ENCODE measurements around the gene UGT1A10. TPM values are rescaled to one million over a fixed set of nuclear protein-coding genes. Genes with fewer than 3 reads are reported as not detected.

Gene UGT1A10
- total RNA-seq, 1 experiment from 2014 or later, result not detected

- H3K4ac ChIP-seq (ENCODE audit: low read depth, low read length), result no peak overlapping the region
- no peak overlapping the region for H3K14ac ChIP-seq (ENCODE audit: insufficient read depth, low read length)
- H3K23me2 ChIP-seq (ENCODE audit: insufficient read length, low read depth, low read length, poor library complexity, severe bottlenecking), result no peaks in the 10 kb centered on the region
- no peak overlapping the region for H2BK120ac ChIP-seq (ENCODE audit: low read depth, low read length, poor library complexity, severe bottlenecking)
- no peak overlapping the region for H3K4me2 ChIP-seq (ENCODE audit: insufficient read depth, insufficient read length, low read length)
- Mint-ChIP-seq H3K27ac (no peak overlapping the region), H3K27me3 (ENCODE audit: low read depth) (peaks cover 5% of the 10 kb centered on the region), H3K4me1 (peaks cover 0 to 1% of the 10 kb centered on the region in 2 experiments; a peak in 3 of 4 replicates), H3K36me3 (ENCODE audit: insufficient read depth in 1 of 3, low read depth in 3 of 3) (no peaks in the 10 kb centered on the region), H3K4me3 (no peak overlapping the region), H3K9me3 (peaks cover 2 to 3% of the 10 kb centered on the region in 2 experiments; a peak in 4 of 5 replicates)
- H3K79me2 ChIP-seq (ENCODE audit: insufficient read depth, low read length), result no peaks in the 10 kb centered on the region
- no peak overlapping the region for H3K18ac ChIP-seq (ENCODE audit: insufficient read length, low read depth, low read length)
- no peaks in the 10 kb centered on the region for H3K9me3 ChIP-seq (ENCODE audit: control insufficient read depth, low read depth, low read length)
- no peak overlapping the region for H2BK15ac ChIP-seq (ENCODE audit: low read depth, low read length)
- no peak overlapping the region for H2BK5ac ChIP-seq (ENCODE audit: insufficient read length, low read length)
- H4K20me1 ChIP-seq (ENCODE audit: control insufficient read depth, insufficient read depth, insufficient read length), result no peaks in the 10 kb centered on the region
- no peak overlapping the region for H3K27ac ChIP-seq (ENCODE audit: insufficient read length, low read depth, low read length)
- no peak overlapping the region for H2AFZ ChIP-seq (ENCODE audit: low read length)
- H3K4me1 ChIP-seq (ENCODE audit: insufficient read depth, low read length), result no peaks in the 10 kb centered on the region
- H2AK5ac ChIP-seq (ENCODE audit: insufficient read length, low read length), result no peak overlapping the region
- H4K5ac ChIP-seq (ENCODE audit: insufficient read length, low read depth, low read length), result no peak overlapping the region
- no peaks in the 10 kb centered on the region for H3K27me3 ChIP-seq (ENCODE audit: insufficient read depth, low read length)
- H3K79me1 ChIP-seq (ENCODE audit: insufficient read depth, low read depth, low read length, poor library complexity, severe bottlenecking), result no peaks in the 10 kb centered on the region
- no peak overlapping the region for H2BK12ac ChIP-seq (ENCODE audit: insufficient read length, low read depth, low read length)
- TF ChIP-seq CTCF (conservative IDR thresholded peaks at IDR 0.05), result no peak
- no peak overlapping the region for H3K56ac ChIP-seq (ENCODE audit: insufficient read length, low read depth, low read length)
- H4K91ac ChIP-seq (ENCODE audit: insufficient read length, low read depth, low read length), result no peak overlapping the region
- no peak overlapping the region for H3K9ac ChIP-seq (ENCODE audit: extremely low read depth, insufficient read length, low read length)
- DNase-seq, result no peak
- no peak overlapping the region for H2BK20ac ChIP-seq (ENCODE audit: low read depth, low read length, poor library complexity, severe bottlenecking)
- no peak overlapping the region for H4K8ac ChIP-seq (replicated peaks; ENCODE audit: insufficient read length, low read depth, low read length)
- no peak overlapping the region for H3T11ph ChIP-seq (ENCODE audit: low read length)
- no peak overlapping the region for H3K23ac ChIP-seq (ENCODE audit: insufficient read length, low read depth, low read length)
Measured at GRCh38 chr2:233758141-233758540, 121.9 kb downstream of the UGT1A10 start.
